Activated CD4-positive, alpha-beta T cell treated with anti-CD3 and anti-CD28 coated beads for 24 hours (primary cell): ENCODE data around the gene C1orf56.

Source experiments
- DNase-seq, 2 donors: peaks; one replicate each; pipeline ENCODE4 v3.0.0-alpha.2; 2020; ENCODE audit warnings: low read depth in 2 of 2

The C1orf56 gene

GRCh38 chr1:151024540-151025146, 22.9 kb upstream of the C1orf56 start:
- DNase-seq: peak; percentile 74 to 78

DNA sequence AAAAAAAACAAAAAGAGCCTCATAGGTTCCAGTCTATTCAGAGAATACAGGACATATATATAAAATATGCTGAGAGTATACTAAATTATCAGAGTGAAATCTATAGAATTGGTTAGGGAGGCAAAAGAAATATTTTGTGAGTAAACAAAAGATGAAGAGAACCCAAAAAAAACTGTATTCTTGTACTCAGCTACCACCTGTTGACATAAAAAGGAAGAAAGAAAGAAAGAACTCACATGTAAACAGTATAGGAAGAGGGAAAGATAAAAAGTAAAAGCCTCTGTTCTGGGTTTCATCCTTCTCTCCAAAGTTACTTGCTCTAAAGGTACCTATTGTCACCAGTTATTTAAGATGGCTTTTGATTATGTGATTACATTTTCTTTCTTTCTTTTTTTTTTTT, 21.1 kb upstream of the C1orf56 start:
- no peak for DNase-seq

- no peak for DNase-seq
These were observed 15.4 kb upstream of the C1orf56 start for GRCh38 chr1:151032164-151032563.

DNA sequence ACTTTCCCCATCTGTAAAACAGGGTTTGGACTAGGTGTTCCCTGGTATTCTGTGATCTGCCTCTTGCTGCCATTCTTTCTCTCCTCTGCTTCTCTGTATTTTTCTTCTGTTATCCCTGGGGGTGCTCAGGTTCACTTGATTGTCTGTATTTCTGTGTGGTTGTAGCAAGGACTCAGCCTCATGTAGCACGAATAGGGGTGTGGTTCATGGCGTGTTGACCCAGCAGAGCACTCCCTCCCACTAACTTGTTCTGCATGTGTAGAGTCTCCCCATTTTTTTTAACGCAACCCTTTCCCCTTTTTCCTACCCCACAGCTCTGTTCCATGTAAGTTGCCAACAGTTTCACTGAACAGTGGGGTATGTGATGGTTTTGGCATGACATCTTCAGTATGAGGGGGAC, 12.4 kb upstream of the C1orf56 start:
- no peak for DNase-seq

- no peak for DNase-seq
These were observed 11.2 kb upstream of the C1orf56 start, which contains the start of gene BNIPL for GRCh38 chr1:151036356-151036755. Gene BNIPL, plus strand, starts transcription at chr1:151036586. Its CDS starts 140 bp downstream, at chr1:151036726.

- no peak for DNase-seq
These were observed 10.5 kb upstream of the C1orf56 start for GRCh38 chr1:151037032-151037431.

DNA sequence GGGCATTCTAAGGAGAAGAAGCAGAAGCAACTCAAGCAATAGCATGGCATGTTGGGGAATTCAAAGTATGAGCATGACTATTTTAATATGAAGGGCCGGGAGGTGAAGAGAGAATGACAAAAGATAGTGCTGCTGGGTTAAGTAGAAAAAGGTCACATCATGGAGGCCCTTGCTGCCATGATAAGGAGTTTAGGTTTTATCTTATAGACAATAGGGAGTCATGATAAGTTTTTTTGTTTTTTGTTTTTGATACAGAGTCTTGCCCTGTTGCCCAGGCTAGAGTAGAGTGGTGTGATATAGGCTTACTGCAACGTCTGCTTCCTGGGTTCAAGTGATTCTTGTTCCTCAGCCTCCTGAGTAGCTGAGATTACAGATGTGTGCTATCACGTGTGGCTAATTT, 8.0 kb upstream of the C1orf56 start:
- DNase-seq: no peak

GRCh38 chr1:151043163-151043562, 4.4 kb upstream of the C1orf56 start:
- no peak for DNase-seq

DNA sequence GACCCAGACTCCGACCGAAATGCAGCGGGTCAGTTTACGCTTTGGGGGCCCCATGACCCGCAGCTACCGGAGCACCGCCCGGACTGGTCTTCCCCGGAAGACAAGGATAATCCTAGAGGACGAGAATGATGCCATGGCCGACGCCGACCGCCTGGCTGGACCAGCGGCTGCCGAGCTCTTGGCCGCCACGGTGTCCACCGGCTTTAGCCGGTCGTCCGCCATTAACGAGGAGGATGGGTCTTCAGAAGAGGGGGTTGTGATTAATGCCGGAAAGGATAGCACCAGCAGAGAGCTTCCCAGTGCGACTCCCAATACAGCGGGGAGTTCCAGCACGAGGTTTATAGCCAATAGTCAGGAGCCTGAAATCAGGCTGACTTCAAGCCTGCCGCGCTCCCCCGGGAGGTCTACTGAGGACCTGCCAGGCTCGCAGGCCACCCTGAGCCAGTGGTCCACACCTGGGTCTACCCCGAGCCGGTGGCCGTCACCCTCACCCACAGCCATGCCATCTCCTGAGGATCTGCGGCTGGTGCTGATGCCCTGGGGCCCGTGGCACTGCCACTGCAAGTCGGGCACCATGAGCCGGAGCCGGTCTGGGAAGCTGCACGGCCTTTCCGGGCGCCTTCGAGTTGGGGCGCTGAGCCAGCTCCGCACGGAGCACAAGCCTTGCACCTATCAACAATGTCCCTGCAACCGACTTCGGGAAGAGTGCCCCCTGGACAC, 534 bp downstream of the C1orf56 start:
- no peak for DNase-seq

DNA sequence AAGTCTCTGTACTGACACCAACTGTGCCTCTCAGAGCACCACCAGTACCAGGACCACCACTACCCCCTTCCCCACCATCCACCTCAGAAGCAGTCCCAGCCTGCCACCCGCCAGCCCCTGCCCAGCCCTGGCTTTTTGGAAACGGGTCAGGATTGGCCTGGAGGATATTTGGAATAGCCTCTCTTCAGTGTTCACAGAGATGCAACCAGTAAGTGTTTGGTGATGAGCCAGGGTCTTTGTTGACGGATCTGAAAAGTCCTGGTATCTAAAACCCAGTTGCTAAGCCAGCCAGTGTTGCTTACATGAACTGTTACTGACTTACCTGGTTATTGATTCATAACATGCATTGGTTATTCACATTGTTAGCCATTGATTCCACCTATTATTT, 1.1 kb downstream of the C1orf56 start:
- no peak for DNase-seq

DNA sequence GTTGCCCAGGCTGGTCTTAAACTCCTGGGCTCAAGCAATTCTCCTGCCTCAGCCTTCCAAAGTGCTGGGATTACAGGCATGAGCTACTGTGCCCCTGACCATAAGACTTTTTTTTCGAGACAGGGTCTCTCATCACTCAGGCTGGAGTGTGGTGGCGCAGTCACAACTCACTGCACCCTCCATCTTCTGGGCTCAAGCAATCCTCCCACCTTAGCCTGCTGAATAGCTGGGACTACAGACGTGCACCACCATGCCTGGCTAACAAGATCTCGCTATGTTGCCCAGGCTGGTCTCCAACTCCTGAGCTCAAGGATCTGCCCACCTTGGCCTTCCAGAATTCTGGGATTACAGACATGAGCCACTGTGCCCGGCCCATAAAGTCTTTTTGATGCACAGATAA, 1.9 kb downstream of the C1orf56 start:
- no peak for DNase-seq

DNA sequence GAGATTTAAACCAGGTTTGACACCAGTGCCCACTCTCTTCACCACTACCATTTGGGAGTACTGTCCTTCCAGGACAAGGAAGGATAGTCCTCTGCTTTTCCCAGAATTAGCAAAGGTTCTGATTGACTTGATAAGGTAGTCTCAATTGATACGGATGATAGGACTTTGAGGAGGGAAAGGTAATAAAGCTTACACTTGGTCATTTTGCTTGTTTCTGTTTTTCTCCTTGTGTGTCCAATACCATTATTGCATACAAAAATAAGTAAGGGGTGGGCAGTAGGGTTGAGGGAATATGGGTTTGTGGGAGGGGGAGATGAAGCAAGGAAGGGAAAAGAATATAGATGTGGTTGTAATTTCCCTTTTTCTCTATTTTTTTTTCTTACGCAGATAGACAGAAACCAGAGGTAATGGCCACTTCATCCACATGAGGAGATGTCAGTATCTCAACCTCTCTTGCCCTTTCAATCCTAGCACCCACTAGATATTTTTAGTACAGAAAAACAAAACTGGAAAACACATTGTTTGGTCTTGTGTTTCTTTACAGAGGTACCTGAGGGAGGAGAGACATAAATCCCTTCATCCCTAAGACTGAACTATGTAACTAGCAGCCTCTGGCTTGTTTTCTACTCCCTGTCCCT, 2.6 kb downstream of the C1orf56 start:
- no peak for DNase-seq

DNA sequence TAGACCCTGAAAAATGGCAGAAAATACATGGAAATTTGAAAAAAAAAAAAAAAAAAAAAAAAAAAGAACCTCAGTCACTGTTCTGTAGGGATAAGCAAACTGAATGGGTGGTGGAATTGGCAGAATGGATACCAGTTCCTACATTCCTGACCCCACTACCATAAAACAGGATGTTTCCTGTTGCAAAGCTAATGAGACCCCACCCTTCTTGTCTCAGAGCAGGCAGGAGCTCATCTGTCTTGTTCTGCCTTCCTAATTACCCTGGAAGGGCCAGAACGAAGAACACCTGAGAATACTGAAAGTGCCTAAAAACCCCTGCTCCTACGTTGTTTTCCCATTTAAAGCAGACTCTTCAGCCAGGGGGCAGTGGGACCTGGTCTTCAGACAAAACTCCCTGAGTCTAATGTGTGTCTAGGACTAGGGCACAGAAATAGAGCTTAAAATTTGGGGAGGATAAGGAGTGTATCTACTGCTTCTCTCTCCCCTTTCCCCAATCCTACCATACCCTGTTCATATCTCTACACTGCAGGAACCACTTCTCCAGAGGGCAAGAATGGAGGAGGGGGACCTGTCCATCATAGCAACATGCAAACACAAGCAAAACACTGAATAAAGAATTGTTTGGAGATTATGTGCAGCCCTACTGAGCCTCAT, 3.9 kb downstream of the C1orf56 start:
- DNase-seq: no peak

- no peak for DNase-seq
These were observed 7.5 kb downstream of the C1orf56 start for GRCh38 chr1:151054971-151055547.

- no peak for DNase-seq
These were observed 8.0 kb downstream of the C1orf56 start for GRCh38 chr1:151055581-151055980.

GRCh38 chr1:151056149-151056548, 8.6 kb downstream of the C1orf56 start:
- no peak for DNase-seq

GRCh38 chr1:151058692-151059091, 11.1 kb downstream of the C1orf56 start:
- no peak for DNase-seq

GRCh38 chr1:151059109-151060006, 11.8 kb downstream of the C1orf56 start, which contains the start of gene CDC42SE1:
Gene CDC42SE1, minus strand, starts transcription at chr1:151059622. Its CDS starts 3,892 bp downstream, at chr1:151055730.
- DNase-seq: peak; percentile 70 to 75

DNA sequence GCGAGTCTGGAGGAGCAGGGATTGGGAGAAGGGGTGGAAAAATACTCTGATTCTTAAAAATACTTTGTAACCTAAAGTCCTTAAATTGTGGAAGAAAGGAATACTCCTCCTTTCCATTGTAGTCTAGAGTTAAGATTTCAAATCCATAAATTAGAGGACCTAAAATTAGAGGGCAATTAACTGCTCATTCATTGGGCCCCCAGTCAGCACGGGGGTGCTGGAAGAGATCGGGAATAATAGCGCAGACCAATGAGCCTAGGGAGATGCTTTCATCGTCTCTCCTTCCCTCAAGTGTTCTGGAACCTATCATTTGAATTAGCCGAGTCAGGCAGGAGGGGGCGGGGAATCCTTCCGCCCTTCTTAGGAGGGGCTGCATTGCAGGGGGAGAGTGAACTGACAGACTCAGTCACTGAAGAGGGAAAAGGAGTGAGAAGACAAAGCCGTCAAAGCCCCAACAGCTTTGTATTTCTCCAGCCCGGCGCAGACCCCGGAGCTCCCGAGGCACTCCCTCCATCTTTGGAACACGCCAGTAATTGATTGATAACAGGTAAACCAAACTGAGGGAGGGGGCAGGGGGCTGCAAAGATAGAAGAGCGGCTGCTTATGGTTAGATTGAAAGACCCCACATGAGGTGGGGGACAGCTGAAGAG, 12.6 kb downstream of the C1orf56 start, which contains the start of gene MLLT11:
TSS of gene MLLT11 (plus strand) at position 391 of the 650 bp plus-strand sequence. CDS start 6,828 bp downstream, outside the sequence.
- no peak for DNase-seq
